ENCODE measurements around the gene ZMYND12. TPM values are rescaled to one million over a fixed set of nuclear protein-coding genes. Genes with fewer than 3 reads are reported as not detected.

Gene ZMYND12
- total and polyA plus RNA-seq, 2 donors (not counting 1 experiment from before 2014, with no cell fraction given), result 0.56 to 3.5 TPM

- Histone ChIP-seq H3K4me3 (replicated peaks in 1 of 4; ENCODE audit: control extremely low read depth in 1 of 4, insufficient read depth in 1 of 4, low read depth in 3 of 4, low read length in 4 of 4) (no peak overlapping the region), H2AFZ (ENCODE audit: low read length) (no peak overlapping the region), H3K27me3 (ENCODE audit: control insufficient read depth, insufficient read depth, low read length) (no peaks in the 10 kb centered on the region), H4K20me1 (ENCODE audit: control insufficient read depth, extremely low read depth, insufficient read depth, low read length) (no peaks in the 10 kb centered on the region), H3K9ac (ENCODE audit: insufficient read depth, low read length) (no peak overlapping the region), H3K9me3 (ENCODE audit: control insufficient read depth, insufficient read depth, low read depth, low read length) (no peaks in the 10 kb centered on the region), H3K79me2 (ENCODE audit: control insufficient read depth, insufficient read depth, low read length) (no peaks in the 10 kb centered on the region), H3K36me3 (ENCODE audit: control insufficient read depth, insufficient read depth, low read length) (no peaks in the 10 kb centered on the region), H3K27ac (ENCODE audit: insufficient read depth, low read length) (no peak overlapping the region), H3K4me1 (ENCODE audit: control insufficient read depth, extremely low read depth, insufficient read depth, low read length) (no peaks in the 10 kb centered on the region), H3K4me2 (ENCODE audit: extremely low read depth, insufficient read depth, low read length) (no peak overlapping the region)
- no peak for TF ChIP-seq EZH2 (IDR thresholded peaks at IDR 0.05; ENCODE audit: low read length, missing control alignments)
- no peak for TF ChIP-seq CTCF (conservative IDR thresholded peaks at IDR 0.05 in 1 of 2, IDR thresholded peaks at IDR 0.05 in 1 of 2; ENCODE audit: low read depth in 1 of 2, low read length in 2 of 2)
- DNase-seq (ENCODE audit: low read depth in 2 of 2), result no peak
These were observed 23.1 kb downstream of the ZMYND12 start for GRCh38 chr1:42432714-42433113.

- Histone ChIP-seq H3K79me2 (ENCODE audit: control insufficient read depth, insufficient read depth, low read length) (no peaks in the 10 kb centered on the region), H3K4me2 (ENCODE audit: extremely low read depth, insufficient read depth, low read length) (no peak overlapping the region)
These were observed 24.3 kb downstream of the ZMYND12 start for GRCh38 chr1:42431514-42431913.

More at GRCh38 chr1:42431514-42431913, 24.3 kb downstream of the ZMYND12 start:
- H3K9ac ChIP-seq (ENCODE audit: insufficient read depth, low read length), result no peak overlapping the region
- H3K4me1 ChIP-seq (ENCODE audit: control insufficient read depth, extremely low read depth, insufficient read depth, low read length), result no peaks in the 10 kb centered on the region
- no peak for DNase-seq (ENCODE audit: low read depth in 2 of 2)
- H3K27me3 ChIP-seq (ENCODE audit: control insufficient read depth, insufficient read depth, low read length), result no peaks in the 10 kb centered on the region
- no peak overlapping the region for H3K27ac ChIP-seq (ENCODE audit: insufficient read depth, low read length)
- H3K9me3 ChIP-seq (ENCODE audit: control insufficient read depth, insufficient read depth, low read depth, low read length), result no peaks in the 10 kb centered on the region
- TF ChIP-seq CTCF (conservative IDR thresholded peaks at IDR 0.05 in 1 of 2, IDR thresholded peaks at IDR 0.05 in 1 of 2; ENCODE audit: low read depth in 1 of 2, low read length in 2 of 2) (no peak), EZH2 (IDR thresholded peaks at IDR 0.05; ENCODE audit: low read length, missing control alignments) (no peak)
- no peak overlapping the region for H3K4me3 ChIP-seq (replicated peaks in 1 of 4; ENCODE audit: control extremely low read depth in 1 of 4, insufficient read depth in 1 of 4, low read depth in 3 of 4, low read length in 4 of 4)
- H3K36me3 ChIP-seq (ENCODE audit: control insufficient read depth, insufficient read depth, low read length), result no peaks in the 10 kb centered on the region
- no peak overlapping the region for H2AFZ ChIP-seq (ENCODE audit: low read length)
- H4K20me1 ChIP-seq (ENCODE audit: control insufficient read depth, extremely low read depth, insufficient read depth, low read length), result no peaks in the 10 kb centered on the region
